ENCODE data around the gene RELB. TPM values are rescaled to one million over a fixed set of nuclear protein-coding genes. Genes with fewer than 3 reads are reported as not detected.

The RELB gene
- total and polyA plus RNA-seq, 9 of the 15 experiments (the other 6 are each of a cell fraction or from before 2014, with no cell fraction given): 0.15 to 1.1 (median 0.28) TPM; not detected in 2

DNA sequence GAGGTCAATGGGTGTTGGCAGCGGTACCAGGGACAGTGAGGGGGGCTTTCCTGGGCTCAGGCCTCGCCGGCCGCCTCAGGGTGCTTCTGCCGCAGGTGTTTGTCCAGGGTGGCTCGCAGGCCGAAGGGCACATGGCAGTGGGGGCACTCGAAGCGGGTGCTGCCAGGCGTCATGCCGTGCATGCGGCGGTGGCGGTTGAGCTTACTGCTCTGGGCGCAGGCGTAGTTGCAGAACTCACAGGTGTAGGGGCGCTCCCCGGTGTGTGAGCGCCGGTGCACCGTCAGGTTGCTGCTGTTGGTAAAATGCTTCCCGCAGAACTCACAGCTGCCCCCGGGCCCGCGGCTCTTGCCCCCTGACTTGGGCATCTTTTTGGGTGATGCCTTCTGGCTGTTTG lies 70.3 kb downstream of the RELB start (continued):
- peak; percentile 44 for TF ChIP-seq RBM22 (IDR thresholded peaks at IDR 0.05; ENCODE audit: low read depth, low read length, poor library complexity, severe bottlenecking)
- peak; percentile 38 for TF ChIP-seq RBFOX2 (IDR thresholded peaks at IDR 0.05; ENCODE audit: low read depth, low read length)

DNA sequence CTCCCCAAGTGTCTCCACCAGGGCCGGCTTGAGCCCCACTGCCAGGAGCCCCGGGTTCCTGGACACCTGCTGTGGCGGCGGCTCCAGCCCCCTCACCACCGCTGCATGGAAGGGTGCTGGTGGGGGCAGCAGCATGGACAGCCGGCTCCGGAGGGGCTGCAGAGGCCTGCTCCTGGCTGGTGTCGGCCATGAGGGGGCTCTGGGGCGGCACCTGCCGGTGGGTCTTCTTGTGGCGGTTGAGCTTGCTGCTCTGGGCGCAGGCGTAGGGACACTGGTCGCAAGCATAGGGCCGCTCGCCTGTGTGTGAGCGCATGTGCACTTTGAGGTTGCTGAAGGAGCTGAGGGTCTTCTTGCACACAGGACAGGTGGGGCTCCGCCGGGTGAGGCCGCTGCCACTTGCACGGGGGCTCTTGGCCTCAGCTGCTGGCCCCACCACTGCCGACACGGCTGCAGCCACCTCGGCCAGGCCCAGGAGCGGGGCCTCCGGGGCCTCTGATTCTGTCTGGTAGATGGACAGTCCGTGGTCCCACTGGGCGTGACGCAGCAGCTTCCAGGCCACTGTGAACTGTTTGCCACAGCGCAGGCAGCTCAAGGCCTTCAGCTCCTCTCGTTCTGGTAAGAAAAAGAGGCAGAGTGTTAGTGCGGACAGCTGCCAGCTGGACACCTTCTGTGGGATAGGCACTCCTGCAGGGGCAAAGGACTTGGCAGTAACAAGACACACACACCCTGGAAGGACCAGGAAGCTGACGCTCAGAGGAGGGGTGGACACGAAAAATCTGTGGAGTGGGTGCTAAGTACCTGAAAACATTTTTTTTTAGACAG lies 70.9 kb downstream of the RELB start:
- DNase-seq (ENCODE audit: extremely low read depth in 1 of 4, low spot score in 3 of 4): no peak
- no peak overlapping the region for H3K27ac ChIP-seq (ENCODE audit: extremely low read depth, low read depth, low read length)
- no peak overlapping the region for H2AFZ ChIP-seq (ENCODE audit: low read depth, low read length)
- peaks cover 60% of the 10 kb centered on the region; the same call in 2 of the 3 replicates for H3K36me3 ChIP-seq (ENCODE audit: control insufficient read depth, insufficient read depth, low read length)
- ChIA-PET POLR2A (interaction anchor here (0.6 to 0.9 kb wide), 3 partner anchors 10 to 259 kb away, joined by 3 to 4 read pairs (median 3); no protein-coding TSS in a partner anchor), CTCF (ENCODE audit: low intra/inter-chr PET ratio) (no interaction called here)
- H3K79me2 ChIP-seq (ENCODE audit: control insufficient read depth, insufficient read depth, low read length): peaks cover 22% of the 10 kb centered on the region
- peaks cover 10 to 55% of the 10 kb centered on the region in 2 experiments for H3K4me1 ChIP-seq (replicated peaks in 1 of 2; ENCODE audit: control insufficient read depth in 2 of 2, insufficient read depth in 2 of 2, low read length in 2 of 2)
- no peaks in the 10 kb centered on the region for H3K9me1 ChIP-seq (ENCODE audit: control insufficient read depth, insufficient read depth, low read length)
- no peak overlapping the region for H3K4me3 ChIP-seq
- H4K20me1 ChIP-seq (replicated peaks; ENCODE audit: control insufficient read depth, insufficient read depth, low read length): peaks cover 7% of the 10 kb centered on the region; the same call in 1 of the 2 replicates
- FAIRE-seq: no peak
- peak overlapping the region in 1 of 2 experiments; percentile 20; a peak in 2 of 4 replicates for H3K9ac ChIP-seq (ENCODE audit: insufficient read depth in 1 of 2, low read depth in 2 of 2, low read length in 2 of 2)
- in situ Hi-C loops (cut with MboI): no loop called here
- no peak overlapping the region for H3K4me2 ChIP-seq (ENCODE audit: insufficient read depth, low read length)
- H3K27me3 ChIP-seq (ENCODE audit: control insufficient read depth in 2 of 2, insufficient read depth in 2 of 2, low read length in 2 of 2): no peaks in the 10 kb centered on the region
- no peak for ATAC-seq
- 86% methylated on average over 20 of the region's 34 CpGs for WGBS (ENCODE audit: insufficient coverage, low coverage, missing lambda C conversion rate)
- intact Hi-C loops (cut with micrococcal nuclease): no loop called here
- BruUV-seq (replicated peaks): no TSS peak
- H3K9me3 ChIP-seq (replicated peaks; ENCODE audit: control insufficient read depth, insufficient read depth, low read depth, low read length): no peaks in the 10 kb centered on the region
- TF ChIP-seq MTA2 (IDR thresholded peaks at IDR 0.05; ENCODE audit: low read depth): no peak
- no peak for TF ChIP-seq NEUROD1 (IDR thresholded peaks at IDR 0.05; ENCODE audit: borderline replicate concordance, low read depth, low read length, partially characterized antibody)
- TF ChIP-seq SAP30 (IDR thresholded peaks at IDR 0.05; ENCODE audit: borderline replicate concordance, insufficient read depth, low read depth, low read length, poor library complexity, severe bottlenecking): no peak
- TF ChIP-seq TAL1 (IDR thresholded peaks at IDR 0.05): no peak
- TF ChIP-seq, protein P1, sequence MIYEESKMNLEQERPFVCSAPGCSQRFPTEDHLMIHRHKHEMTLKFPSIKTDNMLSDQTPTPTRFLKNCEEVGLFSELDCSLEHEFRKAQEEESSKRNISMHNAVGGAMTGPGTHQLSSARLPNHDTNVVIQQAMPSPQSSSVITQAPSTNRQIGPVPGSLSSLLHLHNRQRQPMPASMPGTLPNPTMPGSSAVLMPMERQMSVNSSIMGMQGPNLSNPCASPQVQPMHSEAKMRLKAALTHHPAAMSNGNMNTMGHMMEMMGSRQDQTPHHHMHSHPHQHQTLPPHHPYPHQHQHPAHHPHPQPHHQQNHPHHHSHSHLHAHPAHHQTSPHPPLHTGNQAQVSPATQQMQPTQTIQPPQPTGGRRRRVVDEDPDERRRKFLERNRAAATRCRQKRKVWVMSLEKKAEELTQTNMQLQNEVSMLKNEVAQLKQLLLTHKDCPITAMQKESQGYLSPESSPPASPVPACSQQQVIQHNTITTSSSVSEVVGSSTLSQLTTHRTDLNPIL (CRISPR knock-in tag; IDR thresholded peaks at IDR 0.05): no peak
- TF ChIP-seq, protein P2, sequence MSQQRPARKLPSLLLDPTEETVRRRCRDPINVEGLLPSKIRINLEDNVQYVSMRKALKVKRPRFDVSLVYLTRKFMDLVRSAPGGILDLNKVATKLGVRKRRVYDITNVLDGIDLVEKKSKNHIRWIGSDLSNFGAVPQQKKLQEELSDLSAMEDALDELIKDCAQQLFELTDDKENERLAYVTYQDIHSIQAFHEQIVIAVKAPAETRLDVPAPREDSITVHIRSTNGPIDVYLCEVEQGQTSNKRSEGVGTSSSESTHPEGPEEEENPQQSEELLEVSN (IDR thresholded peaks at IDR 0.05; ENCODE audit: borderline replicate concordance in 1 of 2, extremely low read depth in 1 of 2, insufficient read depth in 1 of 2, insufficient read length in 1 of 2, low read depth in 1 of 2, low read length in 1 of 2, poor library complexity in 1 of 2, severe bottlenecking in 1 of 2): no peak
- TF ChIP-seq, protein P3, sequence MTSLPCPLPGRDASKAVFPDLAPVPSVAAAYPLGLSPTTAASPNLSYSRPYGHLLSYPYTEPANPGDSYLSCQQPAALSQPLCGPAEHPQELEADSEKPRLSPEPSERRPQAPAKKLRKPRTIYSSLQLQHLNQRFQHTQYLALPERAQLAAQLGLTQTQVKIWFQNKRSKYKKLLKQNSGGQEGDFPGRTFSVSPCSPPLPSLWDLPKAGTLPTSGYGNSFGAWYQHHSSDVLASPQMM (CRISPR knock-in tag; IDR thresholded peaks at IDR 0.05): no peak
- peak; percentile 71 for TF ChIP-seq POLR2G (IDR thresholded peaks at IDR 0.05; ENCODE audit: low read depth, low read length)
- TF ChIP-seq SIN3A (IDR thresholded peaks at IDR 0.05; ENCODE audit: borderline replicate concordance in 2 of 2, control insufficient read depth in 1 of 2, low read depth in 2 of 2, low read length in 2 of 2): no peak
- TF ChIP-seq TRIM24 (IDR thresholded peaks at IDR 0.05): no peak
- TF ChIP-seq ZNF766 (CRISPR knock-in tag; conservative IDR thresholded peaks at IDR 0.05): no peak

All from K562 (cell line).